Measurements from ENCODE around the gene MACROD1.

- no peak for TF ChIP-seq POLR2AphosphoS5 (IDR thresholded peaks at IDR 0.05)
- no peak for TF ChIP-seq POLR2A (IDR thresholded peaks at IDR 0.05)
- TF ChIP-seq, protein P1, sequence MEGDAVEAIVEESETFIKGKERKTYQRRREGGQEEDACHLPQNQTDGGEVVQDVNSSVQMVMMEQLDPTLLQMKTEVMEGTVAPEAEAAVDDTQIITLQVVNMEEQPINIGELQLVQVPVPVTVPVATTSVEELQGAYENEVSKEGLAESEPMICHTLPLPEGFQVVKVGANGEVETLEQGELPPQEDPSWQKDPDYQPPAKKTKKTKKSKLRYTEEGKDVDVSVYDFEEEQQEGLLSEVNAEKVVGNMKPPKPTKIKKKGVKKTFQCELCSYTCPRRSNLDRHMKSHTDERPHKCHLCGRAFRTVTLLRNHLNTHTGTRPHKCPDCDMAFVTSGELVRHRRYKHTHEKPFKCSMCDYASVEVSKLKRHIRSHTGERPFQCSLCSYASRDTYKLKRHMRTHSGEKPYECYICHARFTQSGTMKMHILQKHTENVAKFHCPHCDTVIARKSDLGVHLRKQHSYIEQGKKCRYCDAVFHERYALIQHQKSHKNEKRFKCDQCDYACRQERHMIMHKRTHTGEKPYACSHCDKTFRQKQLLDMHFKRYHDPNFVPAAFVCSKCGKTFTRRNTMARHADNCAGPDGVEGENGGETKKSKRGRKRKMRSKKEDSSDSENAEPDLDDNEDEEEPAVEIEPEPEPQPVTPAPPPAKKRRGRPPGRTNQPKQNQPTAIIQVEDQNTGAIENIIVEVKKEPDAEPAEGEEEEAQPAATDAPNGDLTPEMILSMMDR (IDR thresholded peaks at IDR 0.05 in 8 of 11, conservative IDR thresholded peaks at IDR 0.05 in 3 of 11): no peak
These were observed 71.3 kb downstream of the MACROD1 start for GRCh38 chr11:64094463-64095260.

Measured in spleen (tissue), 7 donors.